K562 treated with DMSO at 1 percent for 48 hours (cell line): ENCODE data around the gene CENPM. TPM values are rescaled to one million over a fixed set of nuclear protein-coding genes. Genes with fewer than 3 reads are reported as not detected.

ENCODE experiments used
- total RNA-seq: library from RNA; unstranded; fragments of 300-600 nt; gene quantifications from 2 replicates; pipeline ENCODE4 v1.2.3, GENCODE V29; 2022; ENCODE audit warnings: low replicate concordance; ENCODE audit errors: extremely low read depth

CENPM gene
- not detected in 2 replicates for total RNA-seq

GRCh38 chr22:41946629-41947423 is at the start of gene CENPM:
Gene CENPM (minus strand): TSS chr22:41947152. CDS start chr22:41947076, 76 bp downstream.

GRCh38 chr22:41969110-41969646 is 22.2 kb upstream of the CENPM start, which contains the start of gene SEPTIN3:
Gene SEPTIN3 (plus strand): TSS chr22:41969443. CDS start chr22:41971493, 2,050 bp downstream.

GRCh38 chr22:41951898-41952474 is 5.0 kb upstream of the CENPM start, which contains the start of gene SMIM45:
Gene SMIM45 (plus strand): TSS chr22:41952150.

GRCh38 chr22:41915035-41915785 is 31.7 kb downstream of the CENPM start, which contains the start of gene SHISA8:
Gene SHISA8 (minus strand): TSS chr22:41915074. CDS start chr22:41914667, 407 bp downstream.

Other genes with a start within 250 kb of the CENPM start
- not detected in 2 replicates for gene MEI1, start 247.6 kb downstream of the CENPM start, total RNA-seq
- not detected in 2 replicates for gene CCDC134, start 146.5 kb downstream of the CENPM start, total RNA-seq
- not detected in 2 replicates for gene SREBF2, start 114.0 kb downstream of the CENPM start, total RNA-seq
- gene SHISA8, start 32.1 kb downstream of the CENPM start, total RNA-seq, result not detected in 2 replicates
- not detected in 2 replicates for gene TNFRSF13C, start 20.3 kb downstream of the CENPM start, total RNA-seq
- not detected in 2 replicates for gene SEPTIN3, start 22.3 kb upstream of the CENPM start, total RNA-seq
- not detected in 2 replicates for gene WBP2NL, start 51.6 kb upstream of the CENPM start, total RNA-seq
- gene NAGA, start 123.7 kb upstream of the CENPM start, total RNA-seq, result not detected in 2 replicates
- gene PHETA2, start 127.1 kb upstream of the CENPM start, total RNA-seq, result not detected in 2 replicates
- gene SMDT1, start 132.5 kb upstream of the CENPM start, total RNA-seq, result not detected in 2 replicates
- not detected in 2 replicates for gene NDUFA6, start 143.6 kb upstream of the CENPM start, total RNA-seq
- not detected in 2 replicates for gene CYP2D6, start 183.7 kb upstream of the CENPM start, total RNA-seq